Smooth muscle cell (in vitro differentiated cells): ENCODE results near the gene CSK. TPM values are rescaled to one million over a fixed set of nuclear protein-coding genes. Genes with fewer than 3 reads are reported as not detected.

Experiments
- DNase-seq: peaks from one replicate; lab custom pipeline; 2025; ENCODE audit not compliant: unreplicated experiment; lab: John Stamatoyannopoulos, UW
- H2AFZ ChIP-seq: fragments of 200-600 bp; sonication (generic); 2 replicates; pipeline ENCODE4 v1.6.0; 2016; ENCODE audit warnings: antibody characterized with exemption, low read depth, mild to moderate bottlenecking
- H3F3A ChIP-seq: fragments of 200-600 bp; sonication (generic); 2 replicates; pipeline ENCODE4 v1.6.0; 2017; ENCODE audit warnings: antibody characterized with exemption, low read depth
- H3K27ac ChIP-seq: fragments of 200-600 bp; sonication (generic); 2 replicates; pipeline ENCODE4 v1.5.1; 2016; ENCODE audit warnings: low read depth, mild to moderate bottlenecking
- H3K27me3 ChIP-seq: fragments of 200-600 bp; sonication (generic); 2 replicates; pipeline ENCODE4 v1.6.1; 2016; ENCODE audit warnings: low read depth, mild to moderate bottlenecking
- H3K36me3 ChIP-seq: fragments of 200-600 bp; sonication (generic); 2 replicates; pipeline ENCODE4 v1.5.1; 2016; ENCODE audit warnings: low read depth
- H3K4me1 ChIP-seq: fragments of 200-600 bp; sonication (generic); 2 replicates; pipeline ENCODE4 v1.5.1; 2016; ENCODE audit warnings: low read depth
- H3K4me2 ChIP-seq: fragments of 200-600 bp; sonication (generic); 2 replicates; pipeline ENCODE4 v1.6.0; 2016; ENCODE audit warnings: mild to moderate bottlenecking
- H3K4me3 ChIP-seq: fragments of 200-600 bp; sonication (generic); 2 replicates; pipeline ENCODE4 v1.5.1; 2016; ENCODE audit warnings: mild to moderate bottlenecking
- H3K79me2 ChIP-seq: fragments of 200-600 bp; sonication (generic); 2 replicates; pipeline ENCODE4 v1.6.0; 2016; ENCODE audit warnings: low read depth, mild to moderate bottlenecking
- H3K9ac ChIP-seq: fragments of 200-600 bp; sonication (generic); 2 replicates; pipeline ENCODE4 v1.6.0; 2016; ENCODE audit warnings: low read depth
- H3K9me3 ChIP-seq: fragments of 200-600 bp; sonication (generic); replicated peaks from 2 replicates; pipeline ENCODE4 v1.5.1; 2016; ENCODE audit warnings: low read depth
- H4K20me1 ChIP-seq: fragments of 200-600 bp; sonication (generic); 2 replicates; pipeline ENCODE4 v1.6.0; 2016; ENCODE audit warnings: low read depth
- WGBS: methylation state at CpG from one replicate; pipeline ENCODE4 v1.1.7; 2016; ENCODE audit warnings: low lambda C conversion rate; 5-methylcytosine and 5-hydroxymethylcytosine counted together
- polyA plus RNA-seq: library from polyadenylated mRNA; unstranded; fragments of >200 nt; fragmentation: Nextera tagmentation; extraction: Ambion mirVana; gene quantifications from 2 replicates; pipeline ENCODE4 v1.2.1, GENCODE V29; 2016
- total RNA-seq: library from RNA; depleted of rRNA; stranded (reverse); fragments of >200 nt; gene quantifications from 2 replicates; pipeline ENCODE4 v1.2.3, GENCODE V29; 2014
- TF ChIP-seq, protein P1 (sequence below): fragments of 200-600 bp; sonication (generic); IDR thresholded peaks from 2 replicates; pipeline ENCODE4 v1.5.1; 2017; ENCODE audit warnings: borderline replicate concordance, mild to moderate bottlenecking, antibody characterized with exemption; ENCODE audit not compliant: insufficient read depth, poor library complexity, severe bottlenecking

Gene CSK
- total and polyA plus RNA-seq, 2 experiments from 2014 or later = 16.5 to 19.6 TPM

DNA sequence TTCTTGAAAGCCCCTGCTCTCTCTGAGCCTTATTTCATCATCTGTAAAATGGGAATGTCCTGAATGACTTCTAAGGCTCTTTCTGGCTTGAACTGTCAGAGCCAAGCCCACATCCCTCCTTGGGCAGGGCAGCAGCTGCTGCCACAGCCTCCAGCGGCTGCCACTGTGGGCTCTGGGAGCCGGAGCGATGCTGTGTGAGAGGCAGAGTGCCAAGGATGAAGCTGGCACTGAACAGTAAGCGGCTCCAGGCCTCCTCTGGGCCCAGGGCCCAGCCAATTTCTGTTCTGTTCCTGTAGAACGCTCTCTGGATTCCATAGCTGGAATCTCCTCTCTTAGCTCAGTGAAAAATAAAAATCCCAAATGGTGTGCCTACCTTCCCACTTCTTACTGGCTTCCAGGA lies 49.0 kb downstream of the CSK start:
- no peak for DNase-seq
- H4K20me1 ChIP-seq = no peaks in the 10 kb centered on the region
- H3F3A ChIP-seq = no peaks in the 10 kb centered on the region
- H3K4me1 ChIP-seq = peaks cover 3% of the 10 kb centered on the region
- H3K9ac ChIP-seq = no peak overlapping the region
- no peaks in the 10 kb centered on the region for H3K9me3 ChIP-seq
- H3K4me2 ChIP-seq = no peak overlapping the region
- 89% methylated on average over 5 of the region's 5 CpGs for WGBS
- no peak overlapping the region for H3K27ac ChIP-seq
- TF ChIP-seq, protein P1, sequence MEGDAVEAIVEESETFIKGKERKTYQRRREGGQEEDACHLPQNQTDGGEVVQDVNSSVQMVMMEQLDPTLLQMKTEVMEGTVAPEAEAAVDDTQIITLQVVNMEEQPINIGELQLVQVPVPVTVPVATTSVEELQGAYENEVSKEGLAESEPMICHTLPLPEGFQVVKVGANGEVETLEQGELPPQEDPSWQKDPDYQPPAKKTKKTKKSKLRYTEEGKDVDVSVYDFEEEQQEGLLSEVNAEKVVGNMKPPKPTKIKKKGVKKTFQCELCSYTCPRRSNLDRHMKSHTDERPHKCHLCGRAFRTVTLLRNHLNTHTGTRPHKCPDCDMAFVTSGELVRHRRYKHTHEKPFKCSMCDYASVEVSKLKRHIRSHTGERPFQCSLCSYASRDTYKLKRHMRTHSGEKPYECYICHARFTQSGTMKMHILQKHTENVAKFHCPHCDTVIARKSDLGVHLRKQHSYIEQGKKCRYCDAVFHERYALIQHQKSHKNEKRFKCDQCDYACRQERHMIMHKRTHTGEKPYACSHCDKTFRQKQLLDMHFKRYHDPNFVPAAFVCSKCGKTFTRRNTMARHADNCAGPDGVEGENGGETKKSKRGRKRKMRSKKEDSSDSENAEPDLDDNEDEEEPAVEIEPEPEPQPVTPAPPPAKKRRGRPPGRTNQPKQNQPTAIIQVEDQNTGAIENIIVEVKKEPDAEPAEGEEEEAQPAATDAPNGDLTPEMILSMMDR = no peak
- H3K36me3 ChIP-seq = no peaks in the 10 kb centered on the region
- H3K79me2 ChIP-seq = no peaks in the 10 kb centered on the region
- peaks cover 35% of the 10 kb centered on the region for H3K27me3 ChIP-seq
- no peak overlapping the region for H2AFZ ChIP-seq
- H3K4me3 ChIP-seq = no peak overlapping the region

DNA sequence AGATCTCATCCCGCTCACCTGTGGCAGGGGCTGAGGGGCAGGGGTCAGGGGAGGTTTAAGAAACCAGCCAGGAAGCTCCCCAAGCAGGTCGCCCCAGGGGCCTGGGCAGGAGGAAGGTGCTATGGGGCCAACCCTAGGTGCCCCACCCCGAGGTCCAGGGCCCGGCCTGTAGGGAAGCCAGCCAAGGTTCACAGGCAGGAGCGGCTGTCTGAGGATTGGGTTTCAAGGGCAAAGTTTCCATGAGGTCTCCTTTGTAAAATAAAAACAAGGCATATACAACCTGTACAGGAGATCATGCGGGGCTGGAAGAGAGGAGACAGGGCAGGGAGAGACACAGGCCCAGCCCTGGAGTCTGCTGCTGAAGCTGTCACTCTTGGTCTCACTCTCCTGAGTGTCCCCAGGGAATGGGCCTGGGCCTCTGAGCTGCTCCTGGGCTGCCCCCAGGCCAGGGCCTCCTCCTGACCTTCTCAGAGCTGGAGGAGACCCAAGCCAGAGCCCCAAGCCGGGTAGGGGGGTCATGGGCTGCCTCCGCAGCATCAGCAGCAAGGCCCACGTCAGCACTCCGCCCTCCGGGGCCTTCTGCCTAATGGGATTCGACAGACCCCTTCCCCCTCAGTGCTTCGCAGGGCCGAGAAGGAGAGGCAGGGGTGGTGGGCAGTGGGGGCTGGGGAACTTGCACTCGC lies 50.1 kb downstream of the CSK start:
- TF ChIP-seq, protein P1 = no peak
- WGBS = 82% methylated on average over 15 of the region's 15 CpGs
- H3K79me2 ChIP-seq = no peaks in the 10 kb centered on the region

DNA sequence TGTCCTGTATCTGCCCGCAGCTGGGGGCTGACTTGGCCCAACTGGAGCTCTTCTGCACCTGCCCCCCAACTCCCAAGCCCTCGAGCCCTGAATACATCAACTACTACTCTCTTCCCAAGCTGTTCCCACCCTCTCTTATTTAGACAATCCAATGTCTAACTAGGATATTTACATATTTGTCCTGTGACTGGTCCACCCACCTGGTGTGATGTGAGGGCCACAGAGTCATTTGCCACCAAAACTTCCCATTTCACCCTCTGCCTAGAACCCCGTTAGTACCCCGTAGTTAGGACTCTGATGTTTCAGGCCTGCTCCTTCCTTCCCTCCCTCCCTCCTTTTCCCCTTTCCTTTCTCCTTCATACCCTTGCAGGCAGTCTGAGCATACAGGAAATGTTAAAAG lies 50.9 kb downstream of the CSK start:
- H3K9ac ChIP-seq = no peak overlapping the region
- WGBS = 90% methylated on average over 4 of the region's 4 CpGs

More for the DNA sequence above, 50.1 kb downstream of the CSK start:
- Histone ChIP-seq H3K9me3 (no peaks in the 10 kb centered on the region), H3K4me2 (no peak overlapping the region), H3K4me1 (no peaks in the 10 kb centered on the region), H3K36me3 (no peaks in the 10 kb centered on the region), H3K4me3 (no peak overlapping the region), H4K20me1 (no peaks in the 10 kb centered on the region), H3K27ac (no peak overlapping the region), H2AFZ (no peak overlapping the region), H3K9ac (no peak overlapping the region), H3K27me3 (peaks cover 27% of the 10 kb centered on the region), H3F3A (no peaks in the 10 kb centered on the region)
- no peak for DNase-seq

More for the DNA sequence above, 50.9 kb downstream of the CSK start:
- Histone ChIP-seq H3K4me2 (no peak overlapping the region), H3K27ac (no peak overlapping the region), H2AFZ (no peak overlapping the region), H3K4me1 (no peaks in the 10 kb centered on the region), H3K27me3 (peaks cover 18% of the 10 kb centered on the region), H3K4me3 (no peak overlapping the region), H3K79me2 (no peaks in the 10 kb centered on the region), H3K36me3 (no peaks in the 10 kb centered on the region), H4K20me1 (no peaks in the 10 kb centered on the region), H3K9me3 (no peaks in the 10 kb centered on the region), H3F3A (no peaks in the 10 kb centered on the region)
- TF ChIP-seq, protein P1 = no peak
- DNase-seq = no peak
